Measurements from ENCODE around the gene AP3S1.

AP3S1 gene

GRCh38 chr5:115944501-115944900 is 102.8 kb downstream of the AP3S1 start:
- no peak for DNase-seq

GRCh38 chr5:115946655-115947054 is 104.9 kb downstream of the AP3S1 start:
- no peak for DNase-seq

- no peak for DNase-seq
Measured at GRCh38 chr5:115947260-115947659, 105.5 kb downstream of the AP3S1 start.

GRCh38 chr5:115948091-115948534 is 106.4 kb downstream of the AP3S1 start:
- no peak for DNase-seq

GRCh38 chr5:115949096-115949495 is 107.4 kb downstream of the AP3S1 start:
- DNase-seq = no peak

GRCh38 chr5:115952588-115952987 is 110.9 kb downstream of the AP3S1 start:
- no peak for DNase-seq

- DNase-seq = no peak
Measured at GRCh38 chr5:115954144-115954543, 112.4 kb downstream of the AP3S1 start.

- DNase-seq = no peak
Measured at GRCh38 chr5:115956957-115957356, 115.2 kb downstream of the AP3S1 start.

GRCh38 chr5:115961381-115962238 is 119.9 kb downstream of the AP3S1 start:
- no peak for DNase-seq

- DNase-seq = no peak
Measured at GRCh38 chr5:115962239-115962564, 120.5 kb downstream of the AP3S1 start, which contains the start of gene LVRN. Gene LVRN (plus strand): TSS chr5:115962475. CDS start chr5:115962618, 143 bp downstream.

- DNase-seq = no peak
Measured at GRCh38 chr5:115962565-115963402, 121.0 kb downstream of the AP3S1 start.

- no peak for DNase-seq
Measured at GRCh38 chr5:115963566-115963965, 121.8 kb downstream of the AP3S1 start.

Measured in NCI-H748 treated with DMSO at 0.1 percent for 48 hours (cell line).